Measurements from ENCODE around the gene COX17. TPM values are rescaled to one million over a fixed set of nuclear protein-coding genes. Genes with fewer than 3 reads are reported as not detected.
A peak's percentile ranks its signal among the peaks of the same experiment; 100 is the strongest.

The COX17 gene
- total RNA-seq, 2 donors from 2014 or later, result 13.8 to 29.6 TPM

DNA sequence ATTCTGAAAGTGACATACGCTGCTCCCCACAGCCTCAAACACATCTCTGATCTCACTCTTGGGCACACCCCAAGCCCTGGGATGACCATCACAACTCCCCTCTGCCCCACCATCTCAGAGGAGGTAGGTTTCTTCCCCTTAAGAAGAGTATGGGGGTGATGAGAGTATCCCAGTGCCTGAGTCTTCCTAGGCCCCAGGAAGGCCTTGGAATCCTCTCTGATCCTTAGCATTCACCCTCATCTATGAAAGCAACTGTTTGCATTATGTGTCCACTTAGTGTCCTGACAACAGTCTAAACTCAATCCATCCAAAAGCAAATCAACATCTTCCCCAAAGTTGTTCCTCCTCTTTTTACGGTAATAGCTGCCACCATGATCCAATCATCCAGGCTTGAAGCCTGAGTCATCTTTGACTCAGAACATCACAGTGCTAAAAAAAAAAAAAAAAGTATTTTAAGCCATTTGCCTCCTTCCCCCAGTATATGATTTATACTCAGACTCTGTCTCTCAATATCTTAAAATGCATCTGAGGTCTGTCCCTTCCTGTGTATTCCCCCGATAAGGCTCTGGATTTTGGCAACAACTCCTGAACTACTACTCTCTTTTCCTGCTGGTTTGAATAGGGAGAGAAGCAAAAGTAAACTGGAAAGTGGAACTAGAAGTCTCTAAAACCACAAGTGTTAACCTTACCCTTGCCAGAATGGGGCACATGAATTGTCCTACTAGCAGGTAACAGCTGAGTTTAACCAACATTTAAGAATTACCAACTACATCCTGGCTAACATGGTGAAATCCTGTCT, 39.3 kb downstream of the COX17 start:
- ATAC-seq, result peak; percentile 62
- Histone ChIP-seq H3K27me3 (no peaks in the 10 kb centered on the region), H3K9me3 (no peaks in the 10 kb centered on the region), H3K36me3 (replicated peaks in 1 of 2; ENCODE audit: insufficient read depth in 1 of 2, low read depth in 2 of 2) (no peaks in the 10 kb centered on the region), H3K4me3 (no peak overlapping the region), H3K27ac (peak overlapping the region in 2 of 4 donors; percentile 30 to 65), H3K4me1 (peaks cover 6% of the 10 kb centered on the region)
- intact Hi-C loops (cut with DNase I), result no loop called here
- DNase-seq, result no peak
- WGBS, 2 donors, result 73 to 89% methylated on average over 3 of the region's 3 CpGs
- no peak for TF ChIP-seq CTCF (IDR thresholded peaks at IDR 0.05)
- TF ChIP-seq POLR2A (IDR thresholded peaks at IDR 0.05), result no peak

DNA sequence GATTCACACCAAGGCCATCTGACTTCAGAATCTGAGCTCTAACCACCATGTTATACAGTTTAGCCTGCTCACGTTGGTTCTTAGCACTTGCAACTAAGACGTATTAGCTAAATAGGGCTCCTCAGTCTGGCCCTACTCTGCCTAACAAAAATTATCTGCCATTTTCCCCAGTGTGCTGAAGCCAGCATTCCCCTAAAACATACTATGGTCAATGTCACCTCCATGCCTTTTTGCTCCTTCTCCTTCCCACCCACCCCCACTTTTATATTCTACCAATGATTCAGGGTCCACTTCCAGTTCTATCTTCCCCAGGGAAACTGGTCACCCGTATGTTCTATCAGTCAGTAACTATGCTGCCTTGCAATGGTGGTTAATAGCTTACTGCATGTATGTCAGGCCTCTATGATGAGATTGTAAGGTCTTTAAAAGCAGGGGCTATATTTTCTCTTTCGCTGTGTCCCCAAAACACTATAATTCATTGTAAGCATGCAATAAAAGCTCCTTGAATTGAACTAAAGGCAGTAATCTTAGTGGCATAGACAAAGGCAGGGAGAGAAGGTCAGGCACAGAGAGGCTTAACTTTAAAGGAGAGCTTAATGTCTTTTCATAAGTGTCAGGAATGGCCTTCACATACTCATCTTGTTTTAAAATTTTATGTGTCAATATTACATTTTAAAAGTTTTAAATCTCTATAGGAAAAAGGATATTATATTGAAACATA, 40.2 kb downstream of the COX17 start:
- DNase-seq (no peak), ATAC-seq (no peak)
- Histone ChIP-seq H3K4me3 (no peak overlapping the region), H3K27ac (peak overlapping the region in 1 of 4 donors; percentile 65), H3K4me1 (peaks cover 13% of the 10 kb centered on the region), H3K36me3 (replicated peaks in 1 of 2; ENCODE audit: insufficient read depth in 1 of 2, low read depth in 2 of 2) (no peaks in the 10 kb centered on the region), H3K27me3 (no peaks in the 10 kb centered on the region), H3K9me3 (no peaks in the 10 kb centered on the region)
- TF ChIP-seq CTCF (IDR thresholded peaks at IDR 0.05), result no peak
- TF ChIP-seq POLR2A (IDR thresholded peaks at IDR 0.05), result no peak
- 92 to 93% methylated on average over 4 of the region's 4 CpGs for WGBS, 2 donors
- intact Hi-C loops (cut with DNase I), result no loop called here

DNA sequence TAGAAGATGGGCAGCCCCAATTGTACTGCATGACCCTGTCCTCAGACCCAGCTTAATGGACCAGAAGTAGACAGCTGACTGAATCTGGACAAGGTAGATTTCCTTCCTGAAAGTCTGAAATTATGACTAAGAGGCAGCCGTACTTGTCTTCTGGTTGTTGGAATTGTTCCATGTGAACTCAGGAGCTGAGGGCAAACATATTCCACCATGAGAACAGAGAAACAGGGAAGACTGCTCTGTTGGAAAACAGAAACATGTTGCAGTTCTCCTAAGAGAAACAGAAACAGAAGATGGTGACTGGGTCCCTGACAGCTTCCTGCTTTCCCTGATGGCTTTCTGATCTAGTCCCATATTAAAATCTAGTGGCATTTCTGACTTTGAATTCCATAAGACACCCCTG, 41.0 kb downstream of the COX17 start:
- WGBS, 2 donors, result 23 to 53% methylated on average over 1 of the region's 1 CpG

DNA sequence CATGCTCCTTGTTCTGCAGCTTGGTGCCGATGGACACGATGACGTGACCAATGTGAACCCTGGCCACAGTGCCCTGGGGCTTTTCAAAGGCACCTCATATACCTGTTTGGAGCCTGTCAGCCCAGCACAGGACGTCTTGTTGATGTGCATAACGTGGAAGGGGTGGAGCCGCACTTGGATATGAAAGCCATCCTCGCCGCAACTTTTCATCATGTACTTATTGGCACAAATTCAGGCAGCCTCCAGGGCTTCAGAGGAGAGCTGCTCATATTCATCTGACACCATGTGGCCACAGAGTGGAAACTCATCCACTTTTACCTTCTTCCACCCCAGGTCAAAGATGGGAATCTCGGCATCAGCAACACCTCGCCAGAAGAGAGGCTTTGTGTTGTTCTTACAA, 41.5 kb downstream of the COX17 start:
- 94 to 100% methylated on average over 9 to 10 of the region's 10 CpGs for WGBS, 2 donors
- Histone ChIP-seq H3K36me3 (replicated peaks in 1 of 2; ENCODE audit: insufficient read depth in 1 of 2, low read depth in 2 of 2) (no peaks in the 10 kb centered on the region), H3K27ac (peak overlapping the region in 1 of 4 donors; percentile 4), H3K4me1 (peaks cover 13% of the 10 kb centered on the region), H3K9me3 (no peaks in the 10 kb centered on the region), H3K27me3 (no peaks in the 10 kb centered on the region), H3K4me3 (no peak overlapping the region)
- DNase-seq (no peak), ATAC-seq (no peak)
- no peak for TF ChIP-seq POLR2A (IDR thresholded peaks at IDR 0.05)
- no peak for TF ChIP-seq CTCF (IDR thresholded peaks at IDR 0.05)
- intact Hi-C loops (cut with DNase I), result no loop called here

More for the DNA sequence above, 41.0 kb downstream of the COX17 start:
- DNase-seq, result no peak
- no peak for ATAC-seq
- TF ChIP-seq CTCF (IDR thresholded peaks at IDR 0.05) (no peak), POLR2A (IDR thresholded peaks at IDR 0.05) (no peak)
- Histone ChIP-seq H3K4me1 (peaks cover 13% of the 10 kb centered on the region), H3K27ac (peak overlapping the region in 1 of 4 donors; percentile 4), H3K9me3 (no peaks in the 10 kb centered on the region), H3K36me3 (replicated peaks in 1 of 2; ENCODE audit: insufficient read depth in 1 of 2, low read depth in 2 of 2) (no peaks in the 10 kb centered on the region), H3K27me3 (no peaks in the 10 kb centered on the region), H3K4me3 (no peak overlapping the region)
- intact Hi-C loops (cut with DNase I), result no loop called here
